ENCODE data around the gene KRTAP15-1. TPM values are rescaled to one million over a fixed set of nuclear protein-coding genes. Genes with fewer than 3 reads are reported as not detected.

KRTAP15-1 gene
- total and polyA plus RNA-seq, 2 of the 13 experiments (the other 11 are each of a cell fraction or from before 2014, with no cell fraction given): not detected

GRCh38 chr21:30408782-30409494 is 31.1 kb upstream of the KRTAP15-1 start:
- H3K27me3 ChIP-seq (ENCODE audit: control insufficient read depth in 1 of 2, insufficient read depth in 2 of 2, low read length in 2 of 2): no peaks in the 10 kb centered on the region
- no peaks in the 10 kb centered on the region for H3K36me3 ChIP-seq (replicated peaks in 1 of 2; ENCODE audit: control insufficient read depth in 1 of 2, insufficient read depth in 2 of 2, low read length in 2 of 2)
- H3K27ac ChIP-seq (ENCODE audit: extremely low read length, insufficient read depth, low read length): no peak overlapping the region
- no peak overlapping the region for H3K9ac ChIP-seq (ENCODE audit: insufficient read depth, low read depth, low read length)
- H3K79me2 ChIP-seq (ENCODE audit: insufficient read depth, low read length): no peaks in the 10 kb centered on the region
- H2AFZ ChIP-seq (ENCODE audit: low read length): no peak overlapping the region
- no TSS peak for BruUV-seq (replicated peaks)
- POLR2A ChIA-PET: no interaction called here
- H3K4me1 ChIP-seq (ENCODE audit: insufficient read depth, low read length): no peaks in the 10 kb centered on the region
- 17% methylated on average over 9 of the region's 14 CpGs for WGBS (ENCODE audit: low lambda C conversion rate)
- H3K4me3 ChIP-seq (replicated peaks in 1 of 3; ENCODE audit: insufficient read depth in 1 of 3, low read depth in 2 of 3, low read length in 3 of 3): no peak overlapping the region
- H4K20me1 ChIP-seq (ENCODE audit: insufficient read depth, low read length): no peaks in the 10 kb centered on the region
- CTCF ChIA-PET (ENCODE audit: low intra/inter-chr PET ratio, low total read pairs): no interaction called here
- in situ Hi-C loops (cut with HindIII; ENCODE audit: extremely low pct_ligation_motif_present, low pct_unique_long_range_greater_than_20kb) (no loop called here), intact Hi-C loops (cut with micrococcal nuclease; ENCODE audit: unreplicated experiment) (no loop called here)
- ATAC-seq (peak; percentile 88), FAIRE-seq (no peak), DNase-seq (ENCODE audit: low spot score) (peak; percentile 14)
- no peak overlapping the region for H3K4me2 ChIP-seq (ENCODE audit: low read depth, low read length)
- H3K9me3 ChIP-seq (ENCODE audit: low read length): peaks cover 82% of the 10 kb centered on the region
- TF ChIP-seq YEATS4 (CRISPR knock-in tag; IDR thresholded peaks at IDR 0.05; ENCODE audit: borderline replicate concordance) (no peak), SIX1 (CRISPR knock-in tag; IDR thresholded peaks at IDR 0.05; ENCODE audit: borderline replicate concordance) (peak; percentile 79), IRF1 (CRISPR knock-in tag; IDR thresholded peaks at IDR 0.05; ENCODE audit: low read depth) (no peak), ZXDC (CRISPR knock-in tag; IDR thresholded peaks at IDR 0.05) (no peak), SIX4 (CRISPR knock-in tag; IDR thresholded peaks at IDR 0.05) (peak; percentile 64; the same call in 1 of the 2 replicates), XBP1 (CRISPR knock-in tag; IDR thresholded peaks at IDR 0.05) (no peak), PTBP1 (IDR thresholded peaks at IDR 0.05; ENCODE audit: low read depth, low read length, poor library complexity, severe bottlenecking) (no peak), NR0B2 (CRISPR knock-in tag; IDR thresholded peaks at IDR 0.05) (no peak), SAP130 (CRISPR knock-in tag; IDR thresholded peaks at IDR 0.05; ENCODE audit: low read depth) (no peak), CREB1 (IDR thresholded peaks at IDR 0.05) (no peak), CREB1 (CRISPR knock-in tag; IDR thresholded peaks at IDR 0.05) (peak; percentile 38; the same call in 1 of the 2 replicates), SNAPC4 (CRISPR knock-in tag; IDR thresholded peaks at IDR 0.05) (no peak), GABPA (IDR thresholded peaks at IDR 0.05; ENCODE audit: low read depth, low read length) (no peak), GABPA (CRISPR knock-in tag; IDR thresholded peaks at IDR 0.05; ENCODE audit: low read depth) (no peak), ZNF558 (CRISPR knock-in tag; IDR thresholded peaks at IDR 0.05; ENCODE audit: borderline replicate concordance) (no peak), STAG1 (CRISPR knock-in tag; IDR thresholded peaks at IDR 0.05) (no peak)
